CD4-positive, alpha-beta T cell treated with Interleukin-4 for 4 hours (primary cell): ENCODE data around the gene FBXW11.
"Not testable (repeated sequence)": the region's sequence is repeated elsewhere in the genome, so short reads cannot be mapped to it uniquely, and the experiment has no call there.

Source experiments
- DNase-seq: peaks from one replicate; pipeline ENCODE4 v3.0.0-alpha.2; 2020

Gene FBXW11

DNA sequence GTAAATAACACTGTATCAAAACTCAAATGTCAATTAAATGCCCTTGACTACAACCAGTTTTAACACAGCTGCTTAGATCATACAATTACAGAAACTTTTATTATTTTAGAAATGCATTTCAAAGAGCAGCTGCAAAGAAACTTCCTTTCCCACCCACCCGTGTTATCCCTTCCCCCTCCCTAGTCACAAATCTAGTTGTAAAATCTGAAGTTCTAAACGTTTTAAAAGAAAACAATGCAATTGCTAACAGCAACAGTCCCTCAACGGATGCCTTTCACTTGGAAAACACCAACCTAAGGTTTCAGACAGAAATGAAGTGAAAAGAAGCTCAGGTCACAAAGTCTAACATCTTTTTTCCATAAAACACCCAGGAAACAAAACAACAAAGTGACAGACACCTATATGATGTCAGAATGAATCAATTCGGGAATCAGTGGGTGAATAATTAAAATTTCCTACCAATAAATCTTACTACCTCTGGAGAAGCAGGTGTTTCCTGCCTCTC, 100.3 kb downstream of the FBXW11 start:
- no peak for DNase-seq

GRCh38 chr5:171904886-171905285, 101.6 kb downstream of the FBXW11 start:
- no peak for DNase-seq

GRCh38 chr5:171901764-171902163, 104.7 kb downstream of the FBXW11 start:
- DNase-seq = no peak

DNA sequence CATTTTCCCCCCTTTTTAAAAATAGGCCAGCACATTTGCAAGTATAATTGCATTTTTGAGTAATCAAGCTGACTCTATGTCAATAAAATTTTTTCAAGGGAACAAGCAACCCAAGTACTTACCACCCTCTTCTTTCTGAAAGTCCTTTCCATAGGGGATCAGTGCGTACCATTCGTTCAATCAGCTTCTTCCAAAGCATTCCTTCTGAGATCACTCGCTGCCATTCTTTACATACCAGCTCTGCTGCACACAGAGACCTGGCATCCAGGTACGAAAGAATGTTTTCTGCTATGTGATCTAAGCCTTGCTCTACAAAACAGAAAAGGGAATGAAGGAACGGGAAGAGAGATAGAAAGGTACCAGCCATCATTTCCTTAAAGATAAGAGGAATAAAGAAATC, 106.6 kb downstream of the FBXW11 start:
- no peak for DNase-seq

GRCh38 chr5:171898879-171899278, 107.6 kb downstream of the FBXW11 start:
- no peak for DNase-seq

DNA sequence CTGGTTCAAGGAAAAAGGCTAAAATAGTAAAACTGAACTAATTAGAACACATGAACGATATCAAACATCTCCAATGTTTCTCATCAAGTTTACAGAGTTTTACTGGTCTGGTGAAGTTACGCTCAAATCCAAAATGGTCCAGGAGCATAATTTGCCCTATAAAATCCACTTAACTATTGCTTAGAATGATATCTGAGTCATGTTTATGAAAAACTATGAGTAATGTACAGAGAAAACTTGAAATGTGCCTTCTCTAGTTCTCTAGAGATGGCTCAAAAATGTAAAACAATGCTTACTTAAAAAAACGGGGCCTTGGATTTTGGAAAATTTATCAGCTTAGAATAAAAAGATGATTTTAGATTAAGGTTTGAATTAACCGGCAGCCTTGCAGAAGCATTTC, 108.1 kb downstream of the FBXW11 start:
- DNase-seq = no peak

GRCh38 chr5:171897231-171897630, 109.2 kb downstream of the FBXW11 start:
- DNase-seq = no peak

DNA sequence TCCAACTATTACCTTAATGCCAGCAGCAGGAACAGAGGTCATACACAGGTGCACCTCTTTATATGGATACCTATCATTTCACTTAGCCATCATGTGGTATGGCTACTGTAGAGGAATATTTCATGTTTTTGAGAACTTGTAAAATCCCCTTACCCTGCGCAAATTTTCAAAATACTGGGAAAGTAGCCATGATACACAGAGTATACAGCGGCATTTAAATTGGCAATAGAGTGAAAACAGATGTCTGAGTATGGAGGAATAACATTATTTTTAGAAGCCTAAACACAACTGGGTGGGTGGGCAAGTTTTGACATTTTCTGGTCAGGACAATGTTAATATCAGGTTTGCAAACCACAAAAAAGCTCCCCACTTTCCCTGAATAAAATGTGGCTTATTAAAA, 111.4 kb downstream of the FBXW11 start:
- DNase-seq = no peak

DNA sequence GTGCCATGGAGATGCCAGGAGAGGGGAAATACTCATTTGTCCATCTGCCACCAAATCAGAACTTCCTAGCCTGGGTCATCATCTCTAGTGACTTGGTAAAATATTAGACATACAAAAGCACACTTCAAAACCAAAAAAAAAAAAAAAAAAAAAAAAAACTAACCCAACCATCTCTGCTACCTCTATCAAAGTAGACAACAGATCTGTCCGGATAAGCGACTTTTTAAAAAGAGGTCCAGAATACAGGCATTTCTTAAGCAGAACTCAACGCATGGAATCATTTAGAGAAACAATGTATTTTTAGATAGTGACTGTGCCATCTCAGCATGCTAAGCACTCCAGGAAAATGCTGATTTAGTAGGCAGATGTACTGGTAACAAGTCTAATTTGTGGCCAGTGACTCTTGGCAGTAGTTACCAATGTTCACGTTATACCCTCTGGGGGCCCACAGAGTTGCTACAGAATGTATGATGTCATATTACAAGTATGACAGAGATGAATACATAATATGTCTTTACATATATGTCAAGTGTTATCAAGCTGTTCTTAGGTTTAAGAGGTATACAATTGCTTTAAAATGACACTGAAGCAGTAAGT, 113.0 kb downstream of the FBXW11 start:
- no peak for DNase-seq

DNA sequence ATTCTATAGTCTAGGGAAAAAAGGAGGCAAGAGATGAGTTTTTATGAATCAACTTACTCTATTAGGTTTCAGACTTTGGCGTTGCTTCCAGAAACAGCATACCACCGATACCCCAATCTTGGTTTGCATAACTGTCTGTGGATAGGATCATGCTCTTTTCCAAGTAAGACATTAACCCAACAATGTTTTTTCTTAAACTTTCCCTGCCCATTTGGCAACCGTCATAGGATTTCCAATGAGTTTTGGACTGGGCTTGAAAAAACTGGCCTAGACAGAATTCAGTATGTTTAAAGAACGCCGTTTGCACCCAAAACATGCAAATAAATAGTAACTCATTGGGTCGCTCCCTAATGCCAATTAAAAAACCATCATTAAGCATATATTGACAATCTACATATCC, 114.8 kb downstream of the FBXW11 start:
- DNase-seq = no peak

DNA sequence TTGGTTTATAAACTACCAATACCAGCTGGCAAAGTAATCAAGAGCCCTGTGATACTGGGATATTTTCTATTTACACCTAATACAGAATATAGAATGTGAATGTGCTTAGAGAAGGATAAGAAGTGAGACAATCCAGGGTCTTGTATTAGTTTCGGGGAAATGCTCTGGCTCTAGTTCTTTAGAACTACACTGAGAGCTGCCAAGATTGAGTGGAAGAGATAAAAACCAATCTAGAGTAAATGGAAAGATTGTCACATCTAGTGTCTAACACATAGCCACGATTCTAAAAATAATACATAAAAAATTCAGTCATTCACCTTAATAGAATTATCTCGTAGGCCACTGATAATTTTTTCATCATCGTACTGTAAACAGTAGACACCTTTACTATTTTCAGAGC, 115.3 kb downstream of the FBXW11 start:
- DNase-seq = no peak

DNA sequence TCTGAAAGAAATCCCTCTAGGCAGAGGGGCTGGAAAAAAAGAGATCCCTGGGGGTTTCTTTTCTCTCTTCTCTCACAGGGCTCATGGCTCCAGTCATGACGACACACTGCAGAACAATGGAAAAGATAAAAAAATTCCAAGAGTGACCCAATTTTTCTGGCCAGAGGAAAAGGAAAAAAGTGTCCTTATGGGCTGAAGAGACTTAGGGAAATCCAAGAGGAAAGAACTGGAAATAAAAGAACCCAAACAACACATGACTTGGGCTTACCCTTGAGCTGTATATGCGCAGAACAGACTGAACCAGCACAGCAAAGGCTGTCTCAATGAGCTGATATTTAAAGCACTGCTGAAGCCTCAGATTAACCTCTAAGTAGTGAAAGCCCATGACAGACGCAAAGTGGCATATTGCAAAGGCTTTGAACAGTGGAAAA, 118.4 kb downstream of the FBXW11 start:
- no peak for DNase-seq

- DNase-seq = not testable (repeated sequence)
Observed at GRCh38 chr5:171886037-171886436, 120.4 kb downstream of the FBXW11 start.

- DNase-seq = no peak
Observed at GRCh38 chr5:171882118-171882517, 124.3 kb downstream of the FBXW11 start.

DNA sequence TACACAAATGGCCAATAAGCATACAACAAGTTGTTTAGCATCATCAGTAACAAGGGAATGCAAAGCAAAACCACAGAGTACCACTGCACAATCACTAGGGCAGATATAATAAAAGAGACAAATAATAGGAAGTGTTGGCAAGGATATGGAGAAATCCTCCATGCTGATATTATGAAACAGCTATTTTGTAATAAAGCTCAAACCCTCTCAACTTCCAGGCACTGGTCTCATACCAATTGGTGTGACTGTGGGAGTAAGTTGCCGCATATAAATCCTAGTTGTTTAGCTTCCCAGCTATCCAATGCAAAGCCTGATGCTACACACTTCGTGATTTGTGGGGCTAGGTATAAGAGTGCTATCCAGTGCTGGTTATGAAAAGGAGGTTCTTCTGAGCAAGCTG, 132.2 kb downstream of the FBXW11 start:
- no peak for DNase-seq

- DNase-seq = no peak
Observed at GRCh38 chr5:171872666-171873065, 133.8 kb downstream of the FBXW11 start.

GRCh38 chr5:171871711-171872110, 134.7 kb downstream of the FBXW11 start:
- no peak for DNase-seq

- DNase-seq = no peak
Observed at GRCh38 chr5:171869956-171870355, 136.5 kb downstream of the FBXW11 start.

- no peak for DNase-seq
Observed at GRCh38 chr5:171868236-171868635, 138.2 kb downstream of the FBXW11 start.

DNA sequence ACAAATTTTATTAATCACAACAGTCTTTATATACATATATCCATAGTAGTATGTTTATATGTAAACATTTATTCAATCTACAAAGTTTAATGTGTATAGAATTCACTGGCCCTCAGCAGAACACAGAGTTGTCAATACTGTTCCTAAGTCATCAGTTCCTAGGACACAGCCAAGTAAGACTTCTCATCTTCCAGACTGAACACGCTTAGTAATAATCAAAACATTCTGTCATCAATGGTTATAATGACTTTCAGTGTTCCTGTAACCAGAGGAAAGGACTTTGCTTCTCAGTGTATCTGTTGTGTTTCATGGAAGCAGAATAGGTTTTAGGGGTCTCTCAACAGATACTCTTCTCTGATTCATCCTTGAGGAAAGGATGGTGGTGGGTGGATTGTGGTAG, 138.7 kb downstream of the FBXW11 start:
- DNase-seq = no peak

GRCh38 chr5:171865471-171865870, 141.0 kb downstream of the FBXW11 start:
- DNase-seq = no peak

- no peak for DNase-seq
Observed at GRCh38 chr5:171863935-171864334, 142.5 kb downstream of the FBXW11 start.

- DNase-seq = no peak
Observed at GRCh38 chr5:171862624-171863023, 143.8 kb downstream of the FBXW11 start.

DNA sequence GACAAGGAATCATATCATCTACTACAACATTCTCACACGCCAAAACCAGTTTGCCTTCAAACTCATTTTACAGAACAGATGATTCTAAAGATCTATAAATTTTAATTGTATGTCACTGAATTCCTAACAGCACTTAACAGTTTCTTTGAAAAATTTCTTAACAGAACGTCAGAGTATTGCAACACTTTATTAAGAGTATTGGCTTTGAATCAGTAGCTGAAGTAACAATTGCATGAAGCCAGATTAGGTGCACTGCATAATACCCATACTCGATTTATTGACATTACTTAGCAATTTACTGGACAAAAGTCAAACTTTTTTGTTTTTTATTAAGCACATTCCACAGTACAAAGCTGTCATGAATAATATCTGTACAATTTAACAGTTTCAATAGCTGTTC, 145.1 kb downstream of the FBXW11 start:
- DNase-seq = no peak

DNA sequence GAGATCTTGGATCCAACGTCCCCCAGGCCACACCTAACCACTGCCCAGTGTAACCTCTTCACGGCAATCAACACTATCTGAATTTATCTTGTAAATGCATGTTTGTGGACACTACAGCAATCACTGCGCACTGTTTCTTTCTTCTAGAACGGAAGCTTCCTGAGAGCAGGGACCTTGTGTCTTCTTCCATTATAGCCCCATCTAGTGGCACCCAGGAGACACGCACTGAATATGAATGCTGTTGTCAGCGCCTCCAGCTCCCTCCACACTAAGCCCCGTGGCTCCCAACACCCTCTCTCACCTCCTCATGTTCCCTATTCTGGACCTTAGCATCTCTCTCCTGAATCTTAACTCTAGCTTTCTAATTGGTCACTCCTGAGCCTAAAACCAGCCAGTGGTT, 148.1 kb downstream of the FBXW11 start:
- no peak for DNase-seq

DNA sequence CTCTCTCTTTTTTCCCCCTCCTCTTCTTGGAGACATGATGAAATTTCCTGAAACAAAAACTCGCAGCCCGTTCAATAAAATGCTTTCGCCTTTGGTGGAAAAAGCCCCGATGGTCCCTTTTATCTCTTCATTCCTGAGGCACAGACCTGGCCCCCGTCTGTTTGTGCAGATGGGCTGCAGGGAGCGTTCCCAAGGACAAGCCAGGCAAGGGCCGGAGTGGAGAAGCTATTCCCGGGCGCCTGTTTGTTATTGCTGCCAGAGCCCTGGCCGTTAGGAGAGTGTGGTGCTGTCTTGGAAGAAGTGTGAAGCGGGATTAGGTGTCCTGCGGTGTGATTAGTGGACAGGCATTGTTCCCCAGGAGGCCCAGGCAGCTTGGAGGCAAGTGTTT, 149.0 kb downstream of the FBXW11 start:
- no peak for DNase-seq
